Psoas muscle (tissue), 8 donors: ENCODE data around the gene MB. TPM values are rescaled to one million over a fixed set of nuclear protein-coding genes. Genes with fewer than 3 reads are reported as not detected.

Source experiments
- ATAC-seq, 4 donors: fragments of 200-7000 bp; cut with Tn5 transposase; one replicate each; pipeline ENCODE4 v1.9.1; 2020; ENCODE audit warnings: moderate library complexity in 3 of 4, mild to moderate bottlenecking in 2 of 4
- DNase-seq, 2 donors: peaks; one replicate each; pipeline ENCODE4 v3.0.0-alpha.2; 2020
- H3K27ac ChIP-seq: fragments of 200-600 bp; one replicate; pipeline ENCODE4 v1.8.0; 2022
- H3K27me3 ChIP-seq, 3 donors: fragments of 200-600 bp in 1 of 3; one replicate each; pipeline versions ENCODE4 v1.6.1 to v1.8.0; 2013 to 2022; ENCODE audit warnings: low read length in 2 of 3, mild to moderate bottlenecking in 2 of 3, moderate library complexity in 1 of 3; ENCODE audit not compliant: insufficient read depth in 3 of 3
- H3K36me3 ChIP-seq, 2 donors: fragments of 200-600 bp in 1 of 2; one replicate each; pipeline versions ENCODE4 v1.6.1 to v1.8.0; 2013 to 2022; ENCODE audit warnings: low read depth in 1 of 2, mild to moderate bottlenecking in 1 of 2, moderate library complexity in 1 of 2; ENCODE audit not compliant: insufficient read depth in 1 of 2
- H3K4me1 ChIP-seq: fragments of 200-600 bp; one replicate; pipeline ENCODE4 v1.8.0; 2022
- H3K4me3 ChIP-seq: fragments of 200-600 bp; one replicate; pipeline ENCODE4 v1.8.0; 2022; ENCODE audit warnings: mild to moderate bottlenecking
- H3K9me3 ChIP-seq: fragments of 200-600 bp; one replicate; pipeline ENCODE4 v1.8.0; 2022
- WGBS, 3 donors: extraction: QIAGEN DNeasy Blood & Tissue Kit; methylation state at CpG; one replicate each; pipeline versions ENCODE4 v1.1.6 to v1.1.7; 2013; 5-methylcytosine and 5-hydroxymethylcytosine counted together
- intact Hi-C, 2 donors: fragments of 100-400 bp; cut with DNase I; formaldehyde crosslinking; loops; one replicate each; pipeline versions ENCODE4 v1.11.0 to v1.14.2; 2022
- polyA plus RNA-seq, 3 donors: library from polyadenylated mRNA; stranded (reverse); fragments of 200-250 nt; gene quantifications; one replicate each; pipeline ENCODE4 v1.2.3, GENCODE V29; 2013
- total RNA-seq, 4 donors: library from RNA; stranded (reverse); fragmentation: NEBNext Ultra II Directional in 2 of 4; extraction: Animal tissue kit (Norgen Biotek cat#: 25700) in 2 of 4; gene quantifications; one replicate each; pipeline versions ENCODE4 v1.2.1 to v1.2.4, GENCODE V29; 2021 to 2023
- TF ChIP-seq, protein P1 (sequence below): fragments of 200-600 bp; IDR thresholded peaks from one replicate; pipeline ENCODE4 v1.8.0; 2022; ENCODE audit warnings: antibody characterized with exemption
- donor health status: healthy with polysubstance abuse.
- donor health status: DM: no; HTN: no; CAD: no; lungs with moderate emphysema.
- donor health status: Bipolar disorder and iron deficiency.
- donor health status: healthy.
- donor health status: DM: yes; HTN: yes; CAD: no.
- donor health status: DM: no; HTN: no; CAD: no.
- donor health status: DM: no; HTN: no; CAD: no.
- donor health status: DM: yes; HTN: yes; CAD: no.

MB gene
- total and polyA plus RNA-seq, 7 donors, result 6,836 to 12,606 (median 9,385) TPM

DNA sequence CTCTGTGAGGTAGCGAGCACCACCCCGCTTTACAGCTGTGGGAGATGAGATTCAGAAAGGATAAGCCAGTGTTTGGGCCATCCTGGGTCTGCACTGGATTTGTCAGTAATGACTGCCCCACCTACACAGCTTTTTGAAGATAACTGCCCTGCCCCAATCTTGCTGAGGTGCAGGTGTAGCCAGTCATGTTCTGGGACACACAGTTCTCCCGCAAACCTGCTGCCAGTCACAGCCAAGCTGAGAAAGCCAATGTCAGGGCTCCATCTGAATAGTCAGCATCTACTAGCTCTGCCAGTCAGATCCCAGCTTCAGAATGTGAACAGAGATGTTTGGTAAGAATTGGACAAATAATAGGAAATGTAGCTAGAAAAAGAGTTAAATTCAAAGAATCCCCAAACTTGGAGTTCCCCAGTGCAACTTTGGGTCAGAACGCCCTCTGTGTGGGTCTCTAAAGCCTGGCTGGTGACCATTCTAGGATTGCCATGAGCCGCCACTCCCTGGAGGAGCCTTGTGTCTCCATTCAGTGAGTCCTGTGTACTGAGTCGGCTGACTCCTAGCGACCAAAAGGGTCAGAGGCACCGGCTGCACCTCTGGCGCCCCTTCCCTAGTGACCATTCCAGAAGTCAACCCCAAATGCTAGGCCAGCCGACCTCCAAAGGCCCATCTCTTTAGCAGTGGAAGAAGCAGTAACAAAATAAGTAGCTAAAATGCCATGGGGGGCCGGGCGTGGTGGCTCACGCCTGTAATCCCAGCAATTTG is 2.4 kb upstream of the MB start:
- Histone ChIP-seq H3K9me3 (no peaks in the 10 kb centered on the region), H3K36me3 (peaks cover 0 to 6% of the 10 kb centered on the region in 2 donors), H3K27ac (peak overlapping the region; percentile 93), H3K4me1 (peaks cover 51% of the 10 kb centered on the region), H3K27me3 (no peaks in the 10 kb centered on the region), H3K4me3 (peak overlapping the region; percentile 22)
- ATAC-seq (no peak), DNase-seq (no peak)
- TF ChIP-seq, protein P1, sequence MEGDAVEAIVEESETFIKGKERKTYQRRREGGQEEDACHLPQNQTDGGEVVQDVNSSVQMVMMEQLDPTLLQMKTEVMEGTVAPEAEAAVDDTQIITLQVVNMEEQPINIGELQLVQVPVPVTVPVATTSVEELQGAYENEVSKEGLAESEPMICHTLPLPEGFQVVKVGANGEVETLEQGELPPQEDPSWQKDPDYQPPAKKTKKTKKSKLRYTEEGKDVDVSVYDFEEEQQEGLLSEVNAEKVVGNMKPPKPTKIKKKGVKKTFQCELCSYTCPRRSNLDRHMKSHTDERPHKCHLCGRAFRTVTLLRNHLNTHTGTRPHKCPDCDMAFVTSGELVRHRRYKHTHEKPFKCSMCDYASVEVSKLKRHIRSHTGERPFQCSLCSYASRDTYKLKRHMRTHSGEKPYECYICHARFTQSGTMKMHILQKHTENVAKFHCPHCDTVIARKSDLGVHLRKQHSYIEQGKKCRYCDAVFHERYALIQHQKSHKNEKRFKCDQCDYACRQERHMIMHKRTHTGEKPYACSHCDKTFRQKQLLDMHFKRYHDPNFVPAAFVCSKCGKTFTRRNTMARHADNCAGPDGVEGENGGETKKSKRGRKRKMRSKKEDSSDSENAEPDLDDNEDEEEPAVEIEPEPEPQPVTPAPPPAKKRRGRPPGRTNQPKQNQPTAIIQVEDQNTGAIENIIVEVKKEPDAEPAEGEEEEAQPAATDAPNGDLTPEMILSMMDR, result no peak
- intact Hi-C loops, result loop anchor here (5.0 to 10.0 kb wide), 4 partner anchors 215 to 503 kb away; no protein-coding TSS in a partner anchor
- 73 to 85% (median 80%) methylated on average over 13 of the region's 13 CpGs for WGBS, 3 donors

DNA sequence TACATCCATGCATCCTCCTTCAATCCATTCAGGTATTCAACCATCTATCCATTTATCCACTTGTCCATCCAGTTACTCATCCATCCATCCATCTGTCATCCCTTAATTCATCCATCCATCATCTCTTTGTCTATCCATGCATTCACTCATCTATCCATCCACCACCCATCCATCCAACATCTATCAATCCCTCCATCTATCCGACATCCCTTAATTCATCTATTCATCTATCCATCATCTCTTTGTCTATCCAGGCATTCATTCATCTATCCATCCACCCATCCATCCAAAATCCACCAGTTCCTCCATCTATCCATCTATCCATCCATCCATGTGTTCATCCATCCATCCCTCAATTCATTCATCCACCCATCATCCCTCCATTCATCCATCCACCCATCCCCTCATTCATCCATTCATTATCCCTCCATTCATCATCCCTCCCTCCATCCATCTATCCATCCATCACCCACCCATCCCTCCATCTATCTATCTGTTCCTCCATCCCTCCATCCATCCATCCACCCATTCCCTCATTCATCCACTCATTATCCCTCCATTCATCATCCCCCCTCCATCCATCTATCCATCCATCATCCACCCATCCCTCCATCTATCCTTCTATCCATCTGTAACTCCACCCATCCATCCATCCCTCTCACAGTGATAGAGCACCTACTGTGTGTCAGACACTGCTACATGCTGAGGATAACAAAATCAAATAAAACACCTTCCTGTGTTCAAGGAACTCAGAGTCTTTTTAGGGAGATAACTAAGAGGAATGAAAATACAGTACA is 1.5 kb upstream of the MB start:
- Histone ChIP-seq H3K36me3 (peaks cover 0 to 11% of the 10 kb centered on the region in 2 donors), H3K9me3 (no peaks in the 10 kb centered on the region), H3K27ac (peak overlapping the region; percentile 93), H3K4me3 (no peak overlapping the region), H3K27me3 (no peaks in the 10 kb centered on the region), H3K4me1 (peaks cover 54% of the 10 kb centered on the region)
- DNase-seq (no peak), ATAC-seq (no peak)
- 93 to 99% (median 97%) methylated on average over 1 of the region's 1 CpG for WGBS, 3 donors
- TF ChIP-seq, protein P1, result no peak
- intact Hi-C loops, result loop anchor here in 1 of 2 donors (10.0 kb wide), 1 partner anchor 264 kb away; no protein-coding TSS in a partner anchor

DNA sequence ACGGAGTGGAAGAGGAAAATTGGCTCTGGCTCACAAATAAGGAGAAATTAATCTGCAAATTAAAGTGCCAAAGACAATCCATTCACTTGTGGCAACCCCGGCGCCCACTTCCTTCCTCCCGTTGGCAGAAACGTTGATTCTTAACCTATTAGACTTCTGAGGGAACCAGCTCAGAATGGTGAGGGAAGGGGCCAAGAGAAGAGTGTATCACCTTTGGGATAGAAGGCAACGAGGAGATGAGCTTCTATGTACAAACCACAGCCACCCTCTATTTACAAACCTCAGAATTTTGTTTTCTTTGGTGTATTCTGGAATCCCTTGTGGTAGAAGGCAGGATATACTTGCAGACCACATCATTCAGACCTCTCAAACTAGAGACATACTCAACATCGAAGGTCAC is 1.1 kb downstream of the MB start:
- DNase-seq (no peak), ATAC-seq (no peak)
- Histone ChIP-seq H3K27ac (peak overlapping the region; percentile 93), H3K4me3 (peak overlapping the region; percentile 71), H3K9me3 (no peaks in the 10 kb centered on the region), H3K36me3 (peaks cover 0 to 15% of the 10 kb centered on the region in 2 donors), H3K4me1 (peaks cover 43% of the 10 kb centered on the region), H3K27me3 (no peaks in the 10 kb centered on the region)
- 26 to 34% (median 26%) methylated on average over 7 of the region's 7 CpGs for WGBS, 3 donors
- TF ChIP-seq, protein P1, result no peak
- intact Hi-C loops, result loop anchor here in 1 of 2 donors (10.0 kb wide), 1 partner anchor 261 kb away; no protein-coding TSS in a partner anchor

DNA sequence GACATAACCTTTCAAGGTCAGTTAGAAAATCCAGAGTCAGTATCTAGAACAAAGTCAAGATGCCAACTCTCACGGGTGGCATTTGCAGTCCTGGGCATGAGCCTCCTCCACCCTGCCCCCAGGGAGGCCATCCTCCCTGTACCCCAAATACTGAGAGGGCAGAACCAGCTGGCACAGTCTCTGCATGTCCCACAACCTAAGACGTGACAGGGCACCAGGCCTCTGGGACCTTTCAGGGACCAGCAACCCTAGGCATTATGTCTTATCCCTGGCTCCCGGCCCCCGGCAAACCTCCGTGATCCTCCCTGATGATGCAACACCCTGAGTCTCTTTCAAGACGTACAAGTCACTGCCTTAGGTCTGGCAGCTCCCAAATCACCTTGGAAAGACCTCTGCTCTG is 2.0 kb downstream of the MB start:
- TF ChIP-seq, protein P1, result no peak
- intact Hi-C loops, result loop anchor here in 1 of 2 donors (10.0 kb wide), 1 partner anchor 260 kb away; no protein-coding TSS in a partner anchor
- H3K27ac ChIP-seq, result peak overlapping the region; percentile 93
- H3K4me1 ChIP-seq, result peaks cover 45% of the 10 kb centered on the region
- peak; percentile 66 to 85 for DNase-seq
- H3K9me3 ChIP-seq, result no peaks in the 10 kb centered on the region
- H3K27me3 ChIP-seq, result no peaks in the 10 kb centered on the region
- peaks cover 0 to 24% of the 10 kb centered on the region in 2 donors for H3K36me3 ChIP-seq
- H3K4me3 ChIP-seq, result peak overlapping the region; percentile 71
- peak; percentile 21 to 60 (median 47) for ATAC-seq
- WGBS, 3 donors, result 25 to 35% (median 31%) methylated on average over 6 of the region's 6 CpGs
